IPS-18c (cell line): Measurements from ENCODE around the gene LCN10.
"Not testable (repeated sequence)": the region's sequence is repeated elsewhere in the genome, so short reads cannot be mapped to it uniquely, and the experiment has no call there.

Experiments used
- H3K4me3 ChIP-seq: 2 replicates; pipeline ENCODE4 v1.7.0; 2013; ENCODE audit warnings: low read depth, mild to moderate bottlenecking, low read length, moderate library complexity; ENCODE audit not compliant: insufficient read depth
- H3K9me3 ChIP-seq: one replicate; pipeline ENCODE4 v1.6.1; 2013; ENCODE audit warnings: mild to moderate bottlenecking, low read length, moderate library complexity; ENCODE audit not compliant: control insufficient read depth, insufficient read depth

LCN10 gene

GRCh38 chr9:136759436-136760325, 16.9 kb upstream of the LCN10 start:
- Histone ChIP-seq H3K4me3 (no peak overlapping the region), H3K9me3 (peaks cover 2% of the 10 kb centered on the region)

- H3K9me3 ChIP-seq, result peaks cover 2% of the 10 kb centered on the region
- no peak overlapping the region for H3K4me3 ChIP-seq
These were observed 16.3 kb upstream of the LCN10 start for GRCh38 chr9:136759001-136759400.

GRCh38 chr9:136757751-136758140, 15.0 kb upstream of the LCN10 start:
- peaks cover 2% of the 10 kb centered on the region for H3K9me3 ChIP-seq

GRCh38 chr9:136757328-136757727, 14.6 kb upstream of the LCN10 start:
- Histone ChIP-seq H3K9me3 (peaks cover 2% of the 10 kb centered on the region), H3K4me3 (no peak overlapping the region)

More at GRCh38 chr9:136757751-136758140, 15.0 kb upstream of the LCN10 start:
- H3K4me3 ChIP-seq, result no peak overlapping the region

GRCh38 chr9:136756836-136757235, 14.1 kb upstream of the LCN10 start:
- Histone ChIP-seq H3K4me3 (no peak overlapping the region), H3K9me3 (peaks cover 2% of the 10 kb centered on the region)

- peaks cover 2% of the 10 kb centered on the region for H3K9me3 ChIP-seq
- no peak overlapping the region for H3K4me3 ChIP-seq
These were observed 13.3 kb upstream of the LCN10 start for GRCh38 chr9:136756134-136756438.

GRCh38 chr9:136755302-136756133, 12.8 kb upstream of the LCN10 start:
- H3K4me3 ChIP-seq, H3K9me3 ChIP-seq: not testable (repeated sequence)

GRCh38 chr9:136754626-136755301, 12.0 kb upstream of the LCN10 start:
- Histone ChIP-seq H3K9me3 (no peaks in the 10 kb centered on the region), H3K4me3 (no peak overlapping the region)

GRCh38 chr9:136754059-136754572, 11.4 kb upstream of the LCN10 start:
- H3K9me3 ChIP-seq, result no peaks in the 10 kb centered on the region
- H3K4me3 ChIP-seq, result no peak overlapping the region

GRCh38 chr9:136753371-136754058, 10.8 kb upstream of the LCN10 start:
- H3K4me3 ChIP-seq, result no peak overlapping the region
- no peaks in the 10 kb centered on the region for H3K9me3 ChIP-seq

GRCh38 chr9:136751814-136752213, 9.1 kb upstream of the LCN10 start:
- no peak overlapping the region for H3K4me3 ChIP-seq
- H3K9me3 ChIP-seq, result no peaks in the 10 kb centered on the region

- no peak overlapping the region for H3K4me3 ChIP-seq
- H3K9me3 ChIP-seq, result no peaks in the 10 kb centered on the region
These were observed 8.5 kb upstream of the LCN10 start for GRCh38 chr9:136751244-136751643.

- Histone ChIP-seq H3K9me3 (no peaks in the 10 kb centered on the region), H3K4me3 (no peak overlapping the region)
These were observed 7.8 kb upstream of the LCN10 start for GRCh38 chr9:136750526-136750925.

GRCh38 chr9:136748666-136749611, 6.2 kb upstream of the LCN10 start:
- Histone ChIP-seq H3K9me3 (no peaks in the 10 kb centered on the region), H3K4me3 (no peak overlapping the region)

- Histone ChIP-seq H3K9me3 (no peaks in the 10 kb centered on the region), H3K4me3 (no peak within 1 kb of the TSS)
These were observed 5.5 kb upstream of the LCN10 start, which contains the start of gene LCN6 for GRCh38 chr9:136748201-136748600. LCN6 (minus strand) TSS chr9:136748525; CDS start chr9:136748483, 42 bp downstream.
